GM12872 (cell line): ENCODE measurements around the gene AREL1.

Experiments
- CTCF ChIP-seq: IDR thresholded peaks from 3 replicates; pipeline ENCODE4 v1.5.1; 2011; ENCODE audit warnings: low read depth, mild to moderate bottlenecking, low read length, moderate library complexity; ENCODE audit not compliant: insufficient read depth

Gene AREL1

GRCh38 chr14:74712499-74713394, at the start of gene AREL1, which contains the start of gene FCF1:
Gene AREL1 (minus strand): TSS chr14:74713080. CDS start chr14:74685615, 27,465 bp downstream.
Gene FCF1 (plus strand): TSS chr14:74713144. CDS start chr14:74713198, 54 bp downstream.
- no peak for TF ChIP-seq CTCF

DNA sequence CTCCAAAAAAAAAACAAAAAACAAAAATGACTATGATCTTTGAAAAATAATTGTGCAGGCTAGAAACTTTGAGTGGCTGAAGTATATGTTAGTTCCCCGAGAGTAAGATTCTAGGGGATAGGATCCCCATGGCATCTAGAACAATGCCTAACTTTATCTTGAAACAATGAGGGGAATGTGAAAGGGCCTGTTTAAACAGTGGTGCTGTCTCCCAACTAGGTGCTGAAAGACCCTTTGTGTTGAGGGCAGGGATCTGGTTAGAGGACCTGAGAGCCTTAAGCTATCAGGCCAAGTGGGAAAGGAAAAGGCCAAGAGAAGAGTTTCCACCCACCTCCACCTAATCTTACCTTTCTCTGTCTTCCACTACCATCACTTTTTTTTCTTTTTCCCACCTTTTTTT, 43.4 kb upstream of the AREL1 start:
- no peak for TF ChIP-seq CTCF

- no peak for TF ChIP-seq CTCF
These were observed 42.0 kb upstream of the AREL1 start for GRCh38 chr14:74754899-74755298.

- TF ChIP-seq CTCF, result no peak
These were observed 41.3 kb upstream of the AREL1 start for GRCh38 chr14:74754157-74754556.

DNA sequence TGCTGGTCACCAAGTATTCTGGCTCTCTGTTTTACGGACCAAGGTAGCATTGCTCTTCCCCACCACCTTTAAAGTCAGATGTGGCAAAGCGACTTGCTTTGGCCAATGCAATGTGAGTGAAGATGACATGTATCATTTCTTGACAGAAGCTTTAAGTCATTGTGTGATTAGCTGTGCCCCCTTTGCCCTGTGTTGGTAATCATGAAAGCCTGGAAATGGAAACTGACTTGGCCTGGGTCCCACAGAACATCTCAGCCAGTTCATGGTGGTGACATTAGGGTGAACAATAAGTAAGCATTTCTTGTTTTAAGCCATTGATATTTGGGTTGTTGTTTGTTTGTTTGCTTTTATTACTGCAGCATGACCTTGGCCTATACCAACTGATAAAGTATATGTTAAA, 34.4 kb upstream of the AREL1 start:
- TF ChIP-seq CTCF, result no peak

DNA sequence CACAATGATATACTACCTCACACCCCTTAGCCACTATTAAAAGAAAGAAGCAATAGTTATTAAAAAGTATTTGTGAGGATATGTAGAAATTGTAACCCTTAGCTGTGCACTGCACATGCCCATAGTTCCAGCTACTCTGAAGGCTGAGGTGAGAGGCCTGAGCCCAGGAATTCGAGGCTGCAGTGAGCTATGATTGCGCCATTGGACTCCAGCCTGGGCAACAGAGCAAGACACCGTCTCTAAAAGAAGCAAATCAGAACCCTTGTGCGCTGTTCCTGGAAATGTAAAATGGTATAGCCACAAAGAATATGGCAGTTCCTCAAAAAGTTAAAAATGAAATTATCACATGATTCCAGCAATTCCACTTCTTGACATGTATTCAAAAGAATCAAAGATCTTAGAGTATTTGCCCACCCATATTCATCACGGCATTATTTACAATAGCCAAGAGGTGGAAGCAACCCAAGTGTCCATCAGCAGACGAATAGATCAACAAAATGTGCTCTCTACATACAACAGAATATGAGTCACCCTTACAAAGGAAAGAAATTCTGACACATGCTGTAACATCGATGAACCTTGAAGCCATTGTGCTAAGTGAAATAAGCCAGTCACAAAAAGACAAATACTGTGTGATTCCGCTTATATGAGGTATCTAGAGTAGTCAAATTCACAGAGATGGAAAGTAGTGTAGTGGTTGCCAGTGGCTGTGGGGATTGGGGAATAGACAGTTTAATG, 26.6 kb upstream of the AREL1 start:
- TF ChIP-seq CTCF, result no peak

DNA sequence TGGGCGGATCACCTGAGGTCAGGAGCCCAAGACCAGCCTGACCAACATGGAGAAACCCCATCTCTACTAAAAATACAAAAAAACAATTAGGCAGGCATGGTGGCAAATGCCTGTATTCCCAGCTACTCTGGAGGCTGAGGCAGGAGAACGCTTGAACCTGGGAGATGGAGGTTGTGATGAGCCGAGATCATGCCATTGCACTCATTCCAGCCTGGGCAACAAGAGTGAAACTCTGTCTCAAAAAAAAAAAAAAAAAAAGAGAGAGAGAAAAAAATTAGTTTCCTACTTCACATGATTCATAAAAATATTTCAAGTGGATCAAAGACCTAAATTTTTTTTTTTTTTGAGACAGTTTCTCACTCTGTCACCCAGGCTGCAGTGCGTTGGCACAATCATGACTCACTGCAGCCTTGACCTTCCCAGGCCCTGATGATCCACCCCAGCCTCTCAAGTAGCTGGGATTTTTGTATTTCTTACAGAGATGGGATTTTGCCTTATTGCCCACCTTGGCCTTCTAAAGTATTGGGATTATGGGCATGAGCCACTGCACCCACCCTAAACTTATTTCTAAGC, 25.0 kb upstream of the AREL1 start:
- TF ChIP-seq CTCF, result no peak
